GM21528 (cell line): ENCODE results near the gene CLK4.

Experiments
- ATAC-seq: cut with Tn5 transposase; IDR thresholded peaks from one replicate; pipeline ENCODE4 v1.9.1; 2021; ENCODE audit warnings: mild to moderate bottlenecking, moderate library complexity; ENCODE audit not compliant: unreplicated experiment, low FRiP score

Gene CLK4

DNA sequence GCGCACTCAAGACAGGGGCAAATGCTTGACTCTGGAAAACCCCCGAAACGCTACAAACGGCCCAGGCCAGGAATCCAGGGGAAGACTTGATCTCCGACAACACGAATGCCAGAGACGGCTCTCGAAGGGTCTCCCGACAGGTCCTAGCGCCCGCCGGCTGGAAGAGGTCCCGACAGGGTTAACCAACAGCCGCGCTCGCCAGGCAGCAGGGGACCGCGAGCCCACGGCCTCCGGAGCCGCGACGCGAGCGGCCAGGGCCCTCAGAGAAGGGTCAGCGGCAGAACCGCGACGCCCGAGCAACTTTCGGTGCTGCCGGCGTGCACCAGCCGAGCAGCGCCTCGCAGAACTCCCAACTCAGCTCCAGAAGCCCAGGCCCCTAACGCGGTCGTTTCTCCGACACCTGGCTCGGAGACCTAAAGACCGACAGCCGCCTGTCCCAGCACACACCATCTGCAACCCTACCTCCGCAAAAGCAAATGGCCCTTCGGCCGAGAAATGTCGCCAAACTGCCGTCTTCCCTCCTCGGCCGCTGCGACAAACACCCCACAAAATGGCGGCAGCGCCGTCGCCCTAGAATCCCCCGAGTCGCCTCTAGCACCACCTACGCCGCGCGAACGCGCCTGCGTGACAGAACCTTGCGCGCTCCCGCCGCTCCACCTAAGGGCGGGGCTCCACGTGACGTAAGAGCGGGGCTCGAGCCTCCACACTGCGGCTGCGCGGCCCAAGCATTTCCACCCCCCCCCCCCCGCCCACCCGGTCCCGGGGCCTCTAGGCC, at the start of gene CLK4:
TSS of gene CLK4 (minus strand) at position 567 of the 775 bp plus-strand sequence. CDS start 3,634 bp downstream, outside the sequence.
- ATAC-seq = peak; percentile 82

DNA sequence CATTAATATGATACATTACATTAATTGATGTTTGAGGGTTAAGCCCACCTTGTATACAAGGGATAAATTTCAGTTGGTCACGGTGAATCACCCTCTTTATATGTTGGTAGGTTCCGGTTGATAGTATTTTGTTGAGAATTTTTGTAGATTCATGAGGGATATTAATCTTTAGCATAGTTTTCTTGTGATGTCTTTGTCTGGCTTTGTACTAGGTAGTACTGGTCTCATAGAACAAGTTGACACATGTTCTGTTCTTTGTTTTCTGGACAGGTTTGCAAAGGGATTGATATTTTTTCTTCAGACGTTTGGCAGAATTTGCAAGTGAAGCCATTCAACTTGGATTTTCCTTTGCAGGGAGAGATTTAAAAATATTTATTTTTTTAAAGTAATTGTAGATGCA, 49.1 kb upstream of the CLK4 start:
- ATAC-seq = no peak

DNA sequence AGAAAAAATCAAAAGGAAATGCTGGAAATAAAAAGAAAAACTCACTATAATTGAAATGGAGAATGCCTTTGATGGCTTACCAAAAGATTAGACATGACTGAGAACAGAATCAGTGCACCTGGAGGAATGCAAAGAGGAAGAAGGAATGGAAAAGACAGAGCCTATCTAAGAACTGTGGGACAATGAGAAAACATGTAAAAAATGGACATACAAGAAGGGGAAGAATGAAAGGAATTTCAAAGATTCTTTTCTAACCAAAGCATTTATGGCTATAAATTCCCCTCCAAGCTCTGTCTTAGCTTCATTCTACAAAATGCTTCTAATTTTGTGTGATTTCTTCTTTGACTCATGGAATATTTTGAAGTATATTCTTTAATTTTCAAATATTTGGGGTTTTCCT, 47.5 kb upstream of the CLK4 start:
- ATAC-seq = no peak

DNA sequence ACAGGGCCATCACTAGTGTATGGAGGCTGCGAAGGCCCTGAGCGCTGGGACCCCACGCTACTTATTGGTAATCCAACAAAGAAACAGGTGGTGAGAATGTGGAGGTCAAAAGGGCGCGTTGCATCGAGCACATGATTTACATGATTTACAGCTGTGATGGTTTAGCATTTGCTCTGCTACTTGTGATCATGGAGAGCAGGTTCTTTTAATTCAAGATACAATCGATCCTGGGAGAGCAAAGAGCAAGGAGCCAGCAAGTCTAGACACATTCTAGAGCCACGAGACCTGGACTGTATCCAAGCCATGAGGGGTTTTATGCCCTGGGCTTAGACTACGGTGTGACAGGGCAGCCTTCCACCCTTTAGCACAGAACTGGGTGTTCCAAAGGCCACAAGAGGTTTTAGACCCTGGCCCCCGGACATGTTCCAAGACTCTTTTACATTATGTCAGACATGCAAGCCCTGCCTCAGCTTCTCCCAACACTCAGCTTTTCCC, 47.0 kb upstream of the CLK4 start:
- no peak for ATAC-seq

DNA sequence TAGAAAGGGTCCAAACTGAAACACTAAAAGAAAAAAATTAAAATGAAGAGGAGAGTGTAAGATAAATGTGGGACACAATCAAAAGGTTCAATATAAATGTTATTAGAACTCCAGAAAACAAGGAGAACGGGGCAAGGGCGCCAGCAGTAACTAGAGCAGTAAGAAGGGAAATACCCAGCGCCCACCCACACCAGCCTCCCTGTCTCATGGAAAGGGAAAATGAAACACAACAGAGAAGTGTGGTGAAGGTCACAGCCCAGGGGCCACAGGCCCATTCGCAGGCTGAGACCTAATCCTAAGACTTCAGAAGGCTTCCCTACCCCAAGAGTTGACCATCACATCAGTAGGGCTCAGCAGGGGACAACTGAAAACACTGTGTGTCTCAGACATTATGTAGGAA, 45.8 kb upstream of the CLK4 start:
- no peak for ATAC-seq

DNA sequence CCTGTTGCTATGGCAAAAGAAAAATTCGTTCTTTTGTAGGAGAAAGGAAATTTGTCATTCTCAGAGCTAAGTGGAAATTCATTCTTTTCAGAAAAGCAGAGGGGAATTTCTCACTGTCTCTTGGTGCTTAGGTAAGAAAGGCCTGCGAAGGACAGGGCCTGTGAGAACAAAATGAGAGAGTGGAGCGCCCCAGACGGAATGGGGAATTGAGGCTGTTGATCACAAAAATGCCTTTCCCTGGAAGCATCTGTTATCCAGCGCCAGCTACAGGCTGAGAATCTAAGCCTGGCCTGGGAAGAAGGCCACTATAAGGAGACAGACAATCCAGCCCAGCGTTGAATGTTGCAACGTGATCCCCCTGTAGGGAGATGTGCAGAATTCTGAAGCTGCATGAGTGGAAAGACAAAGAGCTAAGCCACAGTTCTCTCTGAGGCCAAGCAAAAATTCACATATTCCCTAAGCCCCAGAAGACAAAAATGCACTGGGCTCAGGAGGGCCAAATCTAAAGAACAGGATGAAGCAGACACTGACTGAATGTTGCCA, 44.8 kb upstream of the CLK4 start:
- ATAC-seq = no peak

DNA sequence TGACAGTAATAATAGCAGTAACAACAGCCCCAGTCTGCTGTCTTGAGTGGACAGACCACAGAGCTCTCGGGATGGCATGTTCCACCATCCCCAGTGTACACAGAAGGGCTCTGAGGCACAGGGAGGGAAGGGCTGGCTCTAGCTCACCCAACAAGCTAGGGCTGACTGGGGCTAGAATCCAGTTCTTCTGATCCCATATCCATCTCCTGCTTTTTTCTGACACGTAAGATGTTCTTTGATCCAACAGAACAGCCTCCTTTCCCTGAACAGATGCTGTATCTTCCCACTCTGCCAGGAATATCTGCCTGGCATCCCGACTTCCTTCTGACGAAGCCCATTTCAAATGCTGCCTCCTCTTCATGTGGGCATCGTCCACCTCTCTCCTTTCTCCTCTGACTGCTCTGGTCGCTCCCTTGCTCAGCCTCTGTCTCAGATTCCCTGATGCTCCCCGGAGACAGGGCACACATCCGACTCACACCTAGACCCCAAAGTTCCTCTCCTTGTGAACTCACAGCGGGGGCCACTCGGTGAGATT, 43.6 kb upstream of the CLK4 start:
- ATAC-seq = no peak

DNA sequence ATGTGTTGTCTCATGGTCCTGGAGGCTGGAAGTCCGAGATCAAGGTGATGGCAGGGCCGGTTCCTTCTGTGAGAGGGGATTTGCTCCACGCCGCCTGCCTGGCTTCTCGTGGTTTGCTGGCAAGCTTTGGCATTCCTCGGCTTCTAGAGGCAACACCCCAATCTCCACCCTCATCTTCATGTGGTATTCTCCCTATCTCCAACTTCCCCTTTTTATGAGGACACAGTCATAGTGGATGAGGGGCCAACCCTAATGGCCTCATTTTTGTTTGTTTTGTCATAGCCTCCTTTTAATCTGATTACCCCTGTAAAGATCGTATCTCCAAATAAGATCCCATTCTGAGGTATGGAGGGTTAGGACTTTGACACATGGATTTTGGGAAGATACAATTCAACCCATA, 41.7 kb upstream of the CLK4 start:
- ATAC-seq = no peak

DNA sequence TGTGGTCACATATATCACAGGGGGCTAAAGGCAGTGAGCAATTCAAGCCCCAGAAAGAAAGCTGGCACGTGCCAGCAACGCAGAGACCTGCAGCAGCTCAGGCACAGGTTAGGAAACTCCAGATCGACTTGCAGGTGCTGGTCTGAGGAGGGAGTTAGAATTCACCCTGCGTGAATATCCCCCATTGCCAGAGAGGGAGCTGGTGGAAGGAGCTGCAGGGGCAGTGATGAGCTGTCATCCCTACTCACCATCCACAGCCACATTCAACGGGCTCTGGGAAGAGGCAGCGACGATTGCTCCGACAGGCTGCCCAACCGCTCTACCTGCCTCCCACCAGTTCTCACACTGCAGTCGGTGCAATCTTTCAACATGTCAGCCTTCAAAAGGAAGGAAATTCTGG, 40.8 kb upstream of the CLK4 start:
- ATAC-seq = no peak

DNA sequence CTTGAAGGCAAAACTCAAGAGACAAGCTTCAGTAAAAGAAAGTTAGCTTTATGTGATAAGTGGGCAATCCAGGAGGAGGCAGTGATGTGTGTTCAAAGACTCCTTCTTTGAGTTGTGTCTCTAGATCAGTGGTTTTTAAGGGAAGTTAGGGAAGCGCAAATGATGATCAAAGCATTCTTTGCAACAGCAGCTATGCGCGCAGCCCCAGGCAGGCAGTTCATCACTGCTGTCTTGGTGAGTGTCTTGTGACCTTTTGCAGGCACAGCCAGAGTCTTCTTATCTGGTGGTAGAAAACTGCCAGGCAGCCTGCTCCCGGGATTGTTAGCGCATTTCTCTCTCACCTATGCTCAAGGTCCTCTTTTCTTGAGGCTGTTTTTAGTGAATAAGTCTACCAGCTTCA, 40.3 kb upstream of the CLK4 start:
- ATAC-seq = no peak

DNA sequence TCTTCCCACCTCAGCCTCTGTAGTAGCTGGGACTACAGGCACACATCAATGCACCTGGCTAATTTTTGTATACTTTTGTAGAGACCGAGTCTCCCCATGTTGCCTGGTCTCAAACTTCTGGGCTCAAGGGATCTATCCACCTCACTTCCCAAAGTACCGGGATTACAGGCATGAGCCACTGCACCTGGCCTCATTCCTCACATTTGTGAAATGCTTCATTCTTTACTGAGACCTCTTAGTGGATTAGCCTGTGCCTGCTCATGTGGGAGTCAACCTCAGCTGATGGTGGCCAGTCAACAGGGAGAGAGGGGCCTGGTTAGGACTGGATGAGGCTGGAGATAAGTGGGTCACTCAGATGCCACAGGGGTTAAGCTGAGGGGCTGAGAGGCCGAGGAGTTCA, 37.3 kb upstream of the CLK4 start:
- no peak for ATAC-seq

DNA sequence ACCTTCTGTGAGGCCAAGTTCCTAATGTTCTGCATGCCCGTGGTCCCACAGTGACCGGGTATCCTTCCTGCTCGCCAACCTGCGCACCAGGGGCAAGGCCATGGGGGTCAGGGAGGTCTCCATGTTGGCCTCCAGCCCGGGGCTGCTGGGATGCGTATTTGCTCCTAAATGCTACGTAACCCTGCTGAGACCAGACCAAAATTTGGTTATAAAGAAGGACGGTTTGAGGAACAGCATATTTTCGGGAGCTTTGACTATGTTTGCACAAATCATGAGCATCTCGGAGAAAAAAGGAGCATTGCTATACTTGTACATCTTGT, 35.7 kb upstream of the CLK4 start:
- no peak for ATAC-seq

DNA sequence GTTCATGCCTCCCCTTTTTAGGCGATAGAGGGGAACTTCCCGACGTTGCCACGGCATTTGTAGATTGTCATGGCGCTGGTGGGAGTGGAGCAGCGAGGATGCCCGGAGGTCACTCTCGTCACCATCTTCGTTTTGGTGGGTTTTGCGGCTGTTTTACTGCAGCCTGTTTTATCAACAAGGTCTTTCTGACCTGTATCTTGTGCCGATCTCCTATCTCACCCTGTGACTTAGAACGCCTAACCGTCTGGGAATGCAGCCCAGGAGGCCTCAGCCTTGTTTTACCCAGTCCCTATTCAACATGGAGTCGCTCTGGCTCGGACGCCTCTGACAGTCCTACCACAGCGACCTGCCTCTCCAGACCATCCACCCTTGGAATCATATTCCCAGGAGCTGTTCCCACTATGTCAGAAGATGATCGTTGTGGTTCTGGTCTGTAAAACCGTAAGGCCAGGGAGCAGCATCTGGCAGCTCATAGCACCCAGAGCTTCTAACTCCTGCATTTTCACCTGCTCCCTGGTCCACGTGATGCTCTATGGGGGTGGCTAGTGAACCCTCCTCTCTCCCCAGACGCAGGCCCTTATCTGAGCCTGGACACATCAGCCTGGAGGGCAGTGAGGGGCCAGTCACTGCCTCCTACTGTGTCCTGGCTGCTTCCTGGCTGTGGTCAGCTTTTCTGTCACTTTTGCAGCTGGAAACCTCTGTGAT, 35.1 kb upstream of the CLK4 start:
- no peak for ATAC-seq

DNA sequence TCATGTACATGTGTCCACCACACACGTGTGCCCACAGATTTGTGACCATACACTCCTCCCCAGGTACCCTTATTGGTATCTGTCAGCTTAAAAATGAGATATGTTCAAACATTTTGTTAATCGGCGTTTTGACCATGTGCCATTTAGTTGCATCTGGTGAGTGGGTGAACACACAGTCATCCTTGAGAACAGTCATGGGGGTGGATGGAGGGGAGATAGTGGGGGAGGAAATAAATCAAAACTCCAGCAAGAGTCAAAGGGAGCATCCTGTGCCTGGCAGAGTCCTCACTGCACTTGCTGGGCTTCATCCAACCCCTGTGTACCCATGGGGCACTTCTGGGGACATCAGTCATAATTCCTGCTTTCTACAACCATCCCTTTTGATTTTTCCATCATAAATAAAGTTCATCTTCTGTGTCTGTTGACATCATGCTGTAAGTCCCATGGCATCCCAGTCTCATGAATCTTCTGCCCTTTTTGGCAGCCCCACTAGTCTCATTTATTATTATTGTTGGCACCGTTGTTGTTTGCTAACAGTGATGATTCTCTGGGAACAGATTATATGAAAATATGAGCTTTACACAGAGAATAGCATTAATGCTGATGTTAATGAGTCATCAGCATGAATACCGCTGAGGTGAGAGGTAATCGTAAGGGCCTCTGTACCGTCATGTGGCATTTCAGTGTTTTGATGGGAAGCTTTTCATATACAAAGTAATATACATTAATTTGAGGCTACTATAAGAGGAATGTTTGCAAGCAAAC, 24.4 kb upstream of the CLK4 start:
- no peak for ATAC-seq

DNA sequence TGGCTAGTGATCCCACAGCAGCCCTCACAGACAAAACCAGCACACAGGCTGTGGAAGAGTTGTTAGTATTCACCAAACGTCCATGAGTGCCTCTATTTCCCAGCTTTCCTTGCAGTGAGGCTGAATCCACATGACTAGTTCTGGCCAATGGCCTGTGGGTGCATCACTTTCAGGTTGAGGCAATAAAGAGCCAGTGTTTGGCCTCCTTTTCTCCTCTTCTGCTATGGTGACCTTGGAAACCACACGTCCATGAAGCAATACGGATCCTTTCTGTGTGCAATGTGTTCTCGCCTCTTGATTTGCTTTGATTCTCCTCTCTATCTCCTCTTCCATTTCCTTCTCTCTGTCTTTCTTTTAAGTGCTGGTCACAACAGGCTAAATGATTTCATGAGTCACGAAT, 23.4 kb upstream of the CLK4 start:
- no peak for ATAC-seq

DNA sequence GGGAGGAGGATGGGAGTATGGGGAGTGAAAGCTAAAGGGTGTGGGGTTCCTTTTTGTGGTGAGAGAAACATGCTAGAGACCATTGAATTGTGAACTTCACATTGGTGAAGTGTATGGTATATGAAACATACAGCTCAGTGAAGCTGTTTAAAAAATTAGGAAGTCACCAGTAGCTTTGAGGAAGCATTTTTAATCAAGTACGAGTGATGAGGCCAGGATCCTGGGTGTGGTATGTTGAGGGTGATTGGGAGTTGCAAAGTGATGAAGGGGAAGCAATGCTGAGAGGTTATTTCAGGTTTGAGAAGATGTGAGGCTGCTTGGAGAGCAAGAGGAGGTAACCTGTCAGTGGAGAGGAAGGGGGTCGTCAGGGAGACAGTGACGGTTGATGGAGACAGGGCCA, 22.7 kb upstream of the CLK4 start:
- no peak for ATAC-seq

DNA sequence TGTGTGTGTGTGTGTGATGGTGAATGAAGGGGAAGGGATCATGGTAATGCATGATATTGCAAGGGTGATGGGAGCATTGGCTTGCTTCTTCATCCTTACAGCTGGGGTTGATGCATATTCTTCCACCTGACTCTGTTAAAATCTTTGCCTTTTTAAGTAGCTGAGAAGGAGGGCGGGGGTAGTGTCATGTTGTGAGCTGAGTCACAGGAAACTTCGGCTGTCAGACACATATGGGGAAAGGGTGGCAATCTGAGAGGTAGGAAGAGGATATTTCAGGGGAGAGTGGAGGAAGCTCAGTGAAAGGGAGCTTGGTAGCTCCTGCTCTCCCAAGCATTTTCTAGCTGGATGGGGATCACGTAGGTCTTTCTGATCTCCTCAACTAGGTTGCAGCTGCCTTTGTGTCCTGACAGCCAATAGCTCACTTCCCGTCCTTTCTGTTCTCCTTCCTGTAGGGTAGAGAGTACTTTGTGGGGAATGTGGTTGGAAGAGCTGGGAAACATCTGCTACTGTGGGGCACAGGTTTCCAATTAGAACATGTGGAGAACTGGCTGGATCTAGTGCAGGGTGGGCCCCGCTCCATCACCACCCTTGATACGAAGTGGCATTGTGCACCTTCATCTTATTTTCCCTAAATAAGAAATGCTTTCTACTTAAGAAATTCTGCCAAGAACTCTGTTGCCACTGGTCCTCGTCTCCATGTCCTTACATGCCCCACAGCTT, 18.1 kb upstream of the CLK4 start:
- ATAC-seq = no peak

DNA sequence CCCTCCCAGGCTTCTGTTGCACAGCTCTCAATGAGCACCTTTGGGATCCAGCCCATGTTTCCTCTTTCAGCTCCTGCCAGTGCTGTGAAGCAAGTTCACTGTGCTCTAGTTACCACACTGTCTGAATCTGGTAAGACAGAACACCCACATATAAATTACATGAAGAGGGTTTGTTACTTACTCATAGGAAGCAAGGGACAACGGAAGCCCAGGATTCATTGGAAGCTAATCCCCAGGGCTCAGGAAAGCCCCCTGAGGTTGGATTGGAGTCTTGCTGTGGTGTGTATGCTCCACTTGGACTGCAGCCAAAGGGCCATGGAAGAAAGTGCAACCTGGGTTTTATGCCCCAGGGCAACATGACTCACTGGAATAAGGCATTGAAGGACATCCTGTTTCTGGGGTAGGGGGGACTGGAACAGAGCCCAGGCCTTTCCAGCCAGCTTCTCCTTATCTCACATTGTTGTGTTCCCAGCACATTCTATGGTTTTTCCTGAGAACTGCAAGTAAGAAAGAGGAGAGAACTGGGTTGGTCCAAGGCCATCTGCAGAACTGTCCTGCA, 15.6 kb upstream of the CLK4 start:
- ATAC-seq = no peak

DNA sequence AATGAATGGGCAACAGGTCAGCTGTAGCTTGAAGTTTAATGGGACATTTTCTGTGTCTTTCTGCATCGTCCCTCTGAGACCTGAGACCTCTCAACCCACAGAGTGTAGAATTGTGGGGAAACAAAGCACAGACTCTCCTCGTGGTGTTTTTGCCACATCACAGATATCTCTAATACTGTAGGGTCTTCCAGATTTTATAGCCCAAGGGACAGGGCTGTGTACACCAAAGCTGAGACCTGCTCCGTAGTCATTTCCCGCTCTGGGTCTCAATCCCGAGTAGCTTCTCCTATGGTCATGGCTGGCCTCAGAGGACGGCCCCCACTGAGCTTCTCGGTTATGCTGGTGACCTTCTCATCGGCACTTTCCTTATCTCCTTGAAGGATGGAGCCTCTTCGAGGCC, 14.9 kb upstream of the CLK4 start:
- no peak for ATAC-seq
